GM18508 (cell line): Measurements from ENCODE around the gene PRKCQ.

Source experiments
- ATAC-seq: cut with Tn5 transposase; IDR thresholded peaks from one replicate; pipeline ENCODE4 v1.9.1; 2021; ENCODE audit warnings: moderate number of reproducible peaks; ENCODE audit not compliant: insufficient read depth, unreplicated experiment

PRKCQ gene

GRCh38 chr10:6530211-6530840, 49.8 kb downstream of the PRKCQ start:
- no peak for ATAC-seq

- ATAC-seq, result no peak
Measured at GRCh38 chr10:6528198-6528950, 51.7 kb downstream of the PRKCQ start.

GRCh38 chr10:6525599-6526165, 54.4 kb downstream of the PRKCQ start:
- no peak for ATAC-seq

GRCh38 chr10:6522230-6522629, 57.8 kb downstream of the PRKCQ start:
- no peak for ATAC-seq

GRCh38 chr10:6520138-6520537, 59.9 kb downstream of the PRKCQ start:
- no peak for ATAC-seq

- ATAC-seq, result no peak
Measured at GRCh38 chr10:6518791-6519429, 61.2 kb downstream of the PRKCQ start.

GRCh38 chr10:6516929-6517284, 63.2 kb downstream of the PRKCQ start:
- ATAC-seq, result no peak

GRCh38 chr10:6516281-6516928, 63.7 kb downstream of the PRKCQ start:
- ATAC-seq, result no peak

- no peak for ATAC-seq
Measured at GRCh38 chr10:6514844-6515780, 65.0 kb downstream of the PRKCQ start.

- ATAC-seq, result no peak
Measured at GRCh38 chr10:6514180-6514579, 65.9 kb downstream of the PRKCQ start.

- no peak for ATAC-seq
Measured at GRCh38 chr10:6513476-6513875, 66.6 kb downstream of the PRKCQ start.

- no peak for ATAC-seq
Measured at GRCh38 chr10:6512182-6512581, 67.9 kb downstream of the PRKCQ start.

GRCh38 chr10:6511347-6511746, 68.7 kb downstream of the PRKCQ start:
- no peak for ATAC-seq

GRCh38 chr10:6507311-6507710, 72.8 kb downstream of the PRKCQ start:
- ATAC-seq, result peak; percentile 89

GRCh38 chr10:6505300-6505699, 74.8 kb downstream of the PRKCQ start:
- no peak for ATAC-seq

GRCh38 chr10:6504296-6504695, 75.8 kb downstream of the PRKCQ start:
- ATAC-seq, result no peak

- no peak for ATAC-seq
Measured at GRCh38 chr10:6503171-6503570, 76.9 kb downstream of the PRKCQ start.

GRCh38 chr10:6501931-6502330, 78.1 kb downstream of the PRKCQ start:
- ATAC-seq, result no peak

- ATAC-seq, result no peak
Measured at GRCh38 chr10:6499974-6500373, 80.1 kb downstream of the PRKCQ start.

- ATAC-seq, result no peak
Measured at GRCh38 chr10:6498771-6499170, 81.3 kb downstream of the PRKCQ start.
